GM12864 (cell line): ENCODE measurements around the gene CYB561D2.

ENCODE experiments used
- DNase-seq: peaks from one replicate; pipeline ENCODE4 v3.0.0-alpha.2; 2011; ENCODE audit warnings: low read depth
- H3K4me3 ChIP-seq: 2 replicates; pipeline ENCODE4 v1.5.1; 2011; ENCODE audit warnings: mild to moderate bottlenecking, low read depth, low read length, control low read depth
- CTCF ChIP-seq: IDR thresholded peaks from 2 replicates; pipeline ENCODE4 v1.5.1; 2011; ENCODE audit warnings: low read depth, mild to moderate bottlenecking, moderate library complexity, low read length, control low read depth, inconsistent platforms; ENCODE audit errors: missing control alignments

Gene CYB561D2

GRCh38 chr3:50341996-50342650, 8.5 kb upstream of the CYB561D2 start:
- TF ChIP-seq CTCF: no peak
- H3K4me3 ChIP-seq: no peak overlapping the region
- DNase-seq: no peak

- no peak for TF ChIP-seq CTCF
- no peak for DNase-seq
- H3K4me3 ChIP-seq: no peak overlapping the region
Measured at GRCh38 chr3:50342813-50343633, 7.6 kb upstream of the CYB561D2 start.

- DNase-seq: no peak
- no peak for TF ChIP-seq CTCF
- no peak overlapping the region for H3K4me3 ChIP-seq
Measured at GRCh38 chr3:50345008-50345407, 5.7 kb upstream of the CYB561D2 start.

- H3K4me3 ChIP-seq: no peak within 1 kb of the TSS; the same call in 1 of the 2 replicates
- DNase-seq: no peak
- no peak for TF ChIP-seq CTCF
Measured at GRCh38 chr3:50345586-50346234, 5.0 kb upstream of the CYB561D2 start, which contains the start of gene ZMYND10. TSS of gene ZMYND10 (minus strand) at chr3:50345732. CDS start at chr3:50345579, 153 bp downstream.

- TF ChIP-seq CTCF: peak; percentile 62
- H3K4me3 ChIP-seq: no peak overlapping the region
- no peak for DNase-seq
Measured at GRCh38 chr3:50347187-50347813, 3.4 kb upstream of the CYB561D2 start.

- DNase-seq: no peak
- H3K4me3 ChIP-seq: peak overlapping the region; percentile 67
- TF ChIP-seq CTCF: no peak
Measured at GRCh38 chr3:50350213-50350526, 492 bp upstream of the CYB561D2 start.
